IMR-90 (cell line): ENCODE data around the gene CASP3. TPM values are rescaled to one million over a fixed set of nuclear protein-coding genes. Genes with fewer than 3 reads are reported as not detected.

Experiments
- polyA plus RNA-seq, 3 experiments: library from polyadenylated mRNA; depleted of rRNA; stranded (reverse); fragments of >200 nt; gene quantifications; 2 replicates each; pipeline ENCODE4 v1.2.3, GENCODE V29; 2012; ENCODE audit warnings: low replicate concordance in 1 of 3
- total RNA-seq: library from RNA; depleted of rRNA; stranded (reverse); fragments of >200 nt; gene quantifications from 2 replicates; pipeline ENCODE4 v1.2.3, GENCODE V29; 2012; rRNA removed

CASP3 gene
- total and polyA plus RNA-seq, 2 of the 4 experiments (the other 2 are of a cell fraction), result 26.7 to 27.4 TPM

Other genes with a start within 250 kb of the CASP3 start
- gene IRF2, start 174.9 kb downstream of the CASP3 start, total RNA-seq, result 20.3 and 21.9 TPM in 2 replicates
- 16.5 and 20.6 TPM in 2 replicates for gene IRF2, start 174.9 kb downstream of the CASP3 start, polyA plus RNA-seq (2012; rRNA removed)
- 5.6 and 10.0 TPM in 2 replicates for gene PRIMPOL, start 291 bp upstream of the CASP3 start, total RNA-seq
- gene PRIMPOL, start 291 bp upstream of the CASP3 start, polyA plus RNA-seq (2012; rRNA removed), result 6.6 and 8.8 TPM in 2 replicates
- gene CENPU, start 84.6 kb upstream of the CASP3 start, total RNA-seq, result 13.6 and 26.7 TPM in 2 replicates
- gene CENPU, start 84.6 kb upstream of the CASP3 start, polyA plus RNA-seq (2012; rRNA removed), result 12.0 and 14.6 TPM in 2 replicates
- 26.0 and 27.5 TPM in 2 replicates for gene ACSL1, start 176.5 kb upstream of the CASP3 start, total RNA-seq
- gene ACSL1, start 176.5 kb upstream of the CASP3 start, polyA plus RNA-seq (2012; rRNA removed), result 9.8 and 14.4 TPM in 2 replicates